NCI-H524 treated with DMSO at 0.1 percent for 48 hours (cell line): ENCODE data around the gene MSTO1.
"Not testable (repeated sequence)": the region's sequence is repeated elsewhere in the genome, so short reads cannot be mapped to it uniquely, and the experiment has no call there.

Experiments
- DNase-seq: peaks from one replicate; lab custom pipeline; 2025; lab: John Stamatoyannopoulos, UW

The MSTO1 gene

GRCh38 chr1:155622191-155622590 is 12.2 kb downstream of the MSTO1 start:
- no peak for DNase-seq

- no peak for DNase-seq
Measured at GRCh38 chr1:155623357-155623756, 13.3 kb downstream of the MSTO1 start.

GRCh38 chr1:155626428-155626827 is 16.4 kb downstream of the MSTO1 start:
- DNase-seq: not testable (repeated sequence)

- DNase-seq: no peak
Measured at GRCh38 chr1:155636397-155637153, 26.6 kb downstream of the MSTO1 start.

GRCh38 chr1:155640367-155640766 is 30.3 kb downstream of the MSTO1 start:
- no peak for DNase-seq

- not testable (repeated sequence) for DNase-seq
Measured at GRCh38 chr1:155642559-155643180, 32.7 kb downstream of the MSTO1 start.

- no peak for DNase-seq
Measured at GRCh38 chr1:155643230-155643629, 33.2 kb downstream of the MSTO1 start.

GRCh38 chr1:155645034-155645598 is 35.1 kb downstream of the MSTO1 start:
- DNase-seq: no peak

GRCh38 chr1:155645648-155646047 is 35.6 kb downstream of the MSTO1 start:
- DNase-seq: no peak

- no peak for DNase-seq
Measured at GRCh38 chr1:155646307-155646706, 36.3 kb downstream of the MSTO1 start.

- DNase-seq: no peak
Measured at GRCh38 chr1:155648207-155649147, 38.5 kb downstream of the MSTO1 start.

GRCh38 chr1:155649676-155650075 is 39.7 kb downstream of the MSTO1 start:
- DNase-seq: no peak

GRCh38 chr1:155650231-155650757 is 40.3 kb downstream of the MSTO1 start:
- no peak for DNase-seq

GRCh38 chr1:155651861-155652661 is 42.0 kb downstream of the MSTO1 start:
- DNase-seq: no peak

- DNase-seq: no peak
Measured at GRCh38 chr1:155652951-155653350, 42.9 kb downstream of the MSTO1 start.

- DNase-seq: no peak
Measured at GRCh38 chr1:155657463-155657862, 47.4 kb downstream of the MSTO1 start.

GRCh38 chr1:155661239-155661638 is 51.2 kb downstream of the MSTO1 start:
- DNase-seq: not testable (repeated sequence)
